Measurements from ENCODE around the gene RBMS1.
"Not testable (repeated sequence)": the region's sequence is repeated elsewhere in the genome, so short reads cannot be mapped to it uniquely, and the experiment has no call there.

RBMS1 gene

DNA sequence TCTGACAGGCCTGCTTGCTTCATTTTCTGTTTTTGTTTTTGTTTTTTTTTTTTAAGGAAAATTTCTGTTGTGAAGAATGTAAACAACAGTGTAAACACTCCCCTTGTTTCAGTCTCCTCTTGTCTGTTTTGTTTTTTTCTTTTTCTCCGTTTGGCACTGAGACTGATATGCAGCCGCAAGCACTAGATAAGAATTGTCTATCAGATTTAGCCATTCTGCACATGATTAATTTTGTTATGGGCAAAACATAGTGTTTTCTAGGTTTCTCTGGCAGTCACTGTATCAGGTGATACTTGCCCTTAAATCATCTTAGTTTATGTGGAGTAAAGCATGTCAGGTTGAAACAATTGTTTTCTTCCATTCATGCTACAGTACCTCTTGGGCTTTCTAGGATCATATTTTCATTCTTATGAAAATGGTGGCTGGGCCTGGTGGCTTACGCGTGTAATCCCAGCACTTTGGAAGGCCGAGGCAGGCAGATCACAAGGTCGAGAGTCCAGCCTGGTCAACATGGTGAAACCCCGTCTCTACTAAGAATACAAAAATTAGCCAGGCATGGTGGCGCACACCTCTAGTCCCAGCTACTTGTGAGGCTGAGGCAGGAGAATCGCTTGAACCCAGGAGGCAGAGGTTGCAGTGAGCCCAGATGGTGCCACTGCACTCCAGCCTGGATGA is 12.9 kb upstream of the RBMS1 start:
- in situ Hi-C loops (cut with MboI; ENCODE audit: low pct_unique_long_range_greater_than_20kb, low sequenced_read_pairs) = no loop called here
- DNase-seq = no peak

DNA sequence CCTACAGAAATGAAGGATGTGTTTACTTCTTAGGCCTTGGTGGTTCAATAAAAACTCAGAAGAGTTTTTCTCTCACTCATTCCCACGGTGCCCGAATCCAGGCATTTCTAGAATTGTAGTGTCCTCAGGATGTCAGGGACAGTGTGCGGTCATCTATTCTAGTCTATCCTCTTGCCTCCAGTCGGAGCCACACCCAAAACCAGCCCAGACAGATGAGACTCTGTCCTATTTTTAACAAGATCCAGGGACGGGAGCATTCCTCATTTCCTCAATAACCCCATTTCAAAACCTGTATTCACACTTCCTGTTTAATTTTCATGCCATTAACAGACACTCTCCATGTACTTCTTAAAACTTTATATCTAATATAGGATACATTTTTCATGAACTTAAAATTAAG is 11.6 kb upstream of the RBMS1 start:
- DNase-seq = no peak
- in situ Hi-C loops (cut with MboI; ENCODE audit: low pct_unique_long_range_greater_than_20kb, low sequenced_read_pairs) = no loop called here

DNA sequence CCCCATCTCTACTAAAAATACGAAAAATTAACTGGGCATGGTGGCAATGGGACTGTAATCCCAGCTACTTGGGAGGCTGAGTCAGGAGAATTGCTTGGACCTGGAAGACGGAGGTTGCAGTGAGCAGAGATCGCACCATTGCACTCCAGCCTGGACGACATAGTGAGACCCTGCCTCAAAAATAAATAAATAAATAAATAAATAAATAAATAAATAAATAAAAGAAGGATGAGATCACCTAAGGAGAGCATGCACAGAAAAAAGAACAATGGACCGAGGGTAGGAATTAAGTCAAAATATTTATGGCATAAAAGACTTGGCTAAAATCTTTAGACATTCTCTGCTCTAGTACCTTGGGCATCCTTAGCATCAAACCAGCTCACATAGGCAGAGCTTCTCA is 8.9 kb upstream of the RBMS1 start:
- in situ Hi-C loops (cut with MboI; ENCODE audit: low pct_unique_long_range_greater_than_20kb, low sequenced_read_pairs) = no loop called here

DNA sequence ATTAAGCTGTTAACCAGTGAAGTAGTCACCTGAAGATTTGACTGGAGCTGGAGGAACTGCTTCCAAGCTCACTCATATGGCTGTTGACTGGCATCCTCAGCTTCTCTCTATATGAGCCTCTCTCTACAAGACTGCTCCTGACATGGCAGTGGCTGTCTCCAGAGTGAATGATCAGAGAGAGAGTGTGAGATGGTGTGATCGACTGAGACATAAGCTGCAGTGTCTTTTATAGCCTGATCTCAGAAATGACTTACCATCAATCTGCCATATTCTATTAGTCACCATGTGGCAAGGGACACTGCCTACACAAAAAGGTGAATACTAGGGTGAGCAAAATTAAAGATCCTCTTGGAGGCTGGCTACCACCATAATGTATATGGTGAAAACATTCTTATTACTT is 7.8 kb upstream of the RBMS1 start:
- in situ Hi-C loops (cut with MboI; ENCODE audit: low pct_unique_long_range_greater_than_20kb, low sequenced_read_pairs) = no loop called here
- DNase-seq = no peak

More for the DNA sequence above, 8.9 kb upstream of the RBMS1 start:
- no peak for DNase-seq

DNA sequence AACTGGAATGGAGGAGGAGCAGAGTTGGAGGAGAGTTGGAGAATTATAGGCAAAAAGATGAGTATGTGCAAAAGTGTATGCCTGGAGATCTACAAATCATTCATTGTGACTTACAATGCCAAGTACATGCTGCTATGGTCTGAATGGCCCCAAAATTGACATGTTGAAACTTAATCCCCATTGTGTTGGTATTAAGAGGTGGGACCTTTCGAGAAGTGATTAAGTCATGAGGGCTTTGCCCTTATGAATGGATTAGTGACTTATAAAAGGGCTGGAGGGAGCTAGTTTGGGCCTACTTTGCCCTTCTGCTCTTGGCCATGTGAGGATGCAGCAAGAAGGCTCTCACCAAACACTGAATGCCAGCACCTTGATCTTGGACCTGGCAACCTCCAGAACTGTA is 6.3 kb upstream of the RBMS1 start:
- no peak for DNase-seq
- in situ Hi-C loops (cut with MboI; ENCODE audit: low pct_unique_long_range_greater_than_20kb, low sequenced_read_pairs) = no loop called here

DNA sequence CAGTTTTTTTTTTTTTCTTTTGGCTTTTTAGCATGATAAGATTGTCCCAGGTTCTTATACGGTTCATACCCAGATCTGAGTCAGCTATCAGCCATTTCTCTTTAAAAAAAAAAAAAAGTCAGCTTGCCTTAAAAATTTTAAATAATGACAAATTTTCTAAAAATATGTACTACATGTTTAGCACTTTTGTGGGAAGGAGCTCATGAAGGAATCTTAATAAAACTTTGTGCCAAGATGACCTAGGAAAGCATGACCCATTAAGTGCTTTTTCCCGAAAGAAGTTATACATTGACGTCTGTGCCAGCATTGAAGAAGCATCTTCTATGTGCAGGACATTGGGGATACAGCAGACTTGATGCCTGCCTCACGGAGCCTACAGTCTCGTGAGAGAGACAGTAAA is 4.5 kb upstream of the RBMS1 start:
- in situ Hi-C loops (cut with MboI; ENCODE audit: low pct_unique_long_range_greater_than_20kb, low sequenced_read_pairs) = no loop called here
- DNase-seq = no peak

DNA sequence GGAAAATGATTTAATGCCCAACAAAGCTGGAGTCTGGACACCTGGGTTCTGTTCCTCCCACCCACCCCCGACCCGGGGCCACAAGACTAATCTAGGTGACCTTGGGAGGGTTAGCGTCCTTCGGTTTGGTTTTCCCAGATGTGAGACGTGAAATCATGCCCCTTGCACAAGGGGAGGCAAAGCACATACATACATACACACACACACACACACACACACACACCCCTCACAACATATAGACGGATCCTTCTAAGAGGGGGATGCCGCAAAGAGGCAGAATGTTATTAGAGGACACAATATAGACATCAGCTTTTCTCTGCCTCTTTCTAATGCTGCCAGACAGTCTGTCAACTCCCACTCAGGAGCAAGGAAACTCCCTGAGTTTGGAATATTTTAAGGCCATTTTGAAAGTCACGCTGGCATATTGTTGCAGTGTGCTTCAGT is 616 bp upstream of the RBMS1 start:
- in situ Hi-C loops (cut with MboI; ENCODE audit: low pct_unique_long_range_greater_than_20kb, low sequenced_read_pairs) = no loop called here

DNA sequence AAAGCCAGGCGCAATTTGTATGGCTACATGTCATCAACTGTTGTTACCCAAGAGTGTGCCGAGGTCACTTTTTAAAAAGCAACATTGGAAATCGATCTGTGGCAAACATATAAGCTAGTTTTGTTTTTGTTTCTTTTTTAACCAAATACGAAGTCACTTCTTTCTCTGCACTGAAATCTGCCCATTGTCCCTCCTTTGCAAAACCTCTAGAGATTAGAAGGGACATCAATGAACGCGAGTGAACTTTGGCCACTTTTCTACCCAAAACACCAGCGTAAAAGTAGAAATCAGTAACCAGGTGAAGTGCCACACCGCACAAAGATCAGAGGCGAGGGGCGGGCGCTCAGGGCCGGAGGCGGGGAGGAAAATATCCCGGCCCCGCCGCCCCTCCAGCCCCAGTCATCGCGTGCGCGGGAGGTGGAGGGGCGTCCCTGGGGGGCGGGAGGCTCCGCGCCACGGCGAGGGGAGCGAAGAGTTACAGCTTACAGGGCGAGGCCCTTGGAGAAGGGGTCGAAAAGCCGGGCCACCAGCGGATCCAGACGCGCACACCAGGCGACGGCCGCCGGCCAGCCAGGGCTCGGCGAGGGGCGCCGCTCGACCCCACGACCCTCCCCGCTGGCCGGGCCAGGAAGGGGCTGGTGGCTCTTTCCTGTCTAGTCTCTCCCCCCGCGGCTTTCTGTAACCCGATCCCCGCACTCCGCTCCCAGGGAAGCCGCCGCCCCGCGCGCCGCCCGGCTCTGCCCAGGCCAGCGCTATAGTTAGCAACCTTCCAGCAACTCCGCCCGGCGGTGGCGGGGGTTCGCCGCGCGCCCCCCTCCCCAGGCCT is 993 bp downstream of the RBMS1 start:
- peak; percentile 27 for DNase-seq
- in situ Hi-C loops (cut with MboI; ENCODE audit: low pct_unique_long_range_greater_than_20kb, low sequenced_read_pairs) = no loop called here

More for the DNA sequence above, 616 bp upstream of the RBMS1 start:
- no peak for DNase-seq

DNA sequence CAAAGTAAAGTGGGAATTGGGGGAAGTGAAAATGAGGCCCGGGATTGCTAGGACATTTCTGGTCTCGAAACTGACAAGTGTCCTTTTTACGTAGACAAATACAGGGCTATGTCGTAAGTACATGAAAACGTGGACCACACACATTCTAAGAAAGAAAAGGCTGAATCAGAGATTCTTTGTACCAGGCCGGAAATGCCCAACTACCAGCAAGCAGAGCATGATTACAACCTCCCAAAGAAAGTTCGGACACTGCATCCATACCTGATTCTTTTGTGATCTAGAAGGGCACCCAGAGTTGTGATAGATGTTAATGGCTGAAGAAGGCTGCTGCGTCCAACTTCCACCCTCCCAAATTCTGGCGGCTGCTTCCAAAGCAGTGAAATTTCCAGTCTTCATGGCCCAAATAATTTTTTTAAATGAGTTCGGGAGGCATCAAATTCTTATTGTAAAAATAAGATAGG is 1.7 kb downstream of the RBMS1 start:
- no peak for DNase-seq
- in situ Hi-C loops (cut with MboI; ENCODE audit: low pct_unique_long_range_greater_than_20kb, low sequenced_read_pairs) = no loop called here

DNA sequence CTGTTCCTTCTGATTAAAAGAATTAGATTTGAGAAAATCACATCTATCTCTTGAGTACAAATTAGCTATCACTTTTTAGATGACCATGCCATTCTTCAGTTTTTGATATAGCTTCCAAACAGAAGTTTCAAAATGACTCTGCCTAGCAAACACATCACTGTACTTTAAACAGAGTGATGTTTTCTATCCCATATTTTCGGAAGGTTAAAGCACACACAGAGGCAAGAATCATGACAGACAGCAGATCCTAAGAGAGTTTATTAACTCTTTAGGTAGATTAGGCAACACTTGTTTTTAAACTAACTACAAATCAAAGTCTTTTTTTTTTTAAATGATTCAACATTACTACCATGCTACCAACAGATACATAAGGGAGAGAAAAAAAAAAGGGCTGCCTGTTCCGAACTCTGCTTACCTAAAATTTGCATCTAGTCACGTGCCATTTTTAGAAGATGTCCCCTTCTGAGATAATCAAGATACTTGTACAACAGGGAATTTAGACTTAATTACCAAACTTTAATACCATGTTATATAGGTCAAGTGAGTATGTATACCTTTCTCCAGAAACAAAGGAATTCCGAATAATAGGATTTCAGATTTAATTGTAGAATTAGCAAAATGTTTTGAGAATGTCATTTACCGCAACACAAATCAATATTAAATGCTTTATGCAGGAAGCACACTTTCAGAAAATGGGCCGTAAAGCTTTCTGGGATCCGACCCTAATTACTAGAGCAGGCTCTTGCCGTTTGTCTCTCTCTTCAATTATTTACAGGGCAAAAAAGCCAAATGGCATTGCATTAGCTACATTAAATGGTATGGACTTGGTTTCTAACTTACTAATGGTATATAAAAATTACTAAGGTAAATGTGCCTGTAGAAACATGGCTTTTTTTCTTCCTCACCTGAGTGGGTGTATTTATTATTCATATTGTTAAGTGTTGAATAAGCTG is 2.6 kb downstream of the RBMS1 start:
- no peak for DNase-seq
- in situ Hi-C loops (cut with MboI; ENCODE audit: low pct_unique_long_range_greater_than_20kb, low sequenced_read_pairs) = no loop called here

DNA sequence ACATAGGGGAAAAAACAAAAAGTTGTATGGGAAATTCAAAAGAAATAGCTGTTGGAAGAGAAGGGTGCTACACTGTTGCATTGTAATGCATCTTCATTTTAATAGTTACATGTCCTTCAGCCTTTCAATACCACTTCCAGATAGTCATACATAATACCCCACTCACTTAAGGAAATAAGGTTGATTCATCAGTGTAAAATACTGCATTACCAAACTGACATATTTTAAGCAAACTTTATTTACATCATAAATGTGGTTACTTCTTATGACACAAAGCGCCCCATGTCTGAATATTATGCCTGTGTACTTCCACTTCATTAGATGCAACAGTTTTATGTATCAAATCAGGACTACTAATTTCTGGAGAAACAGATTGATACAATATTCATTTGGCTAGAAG is 4.5 kb downstream of the RBMS1 start:
- in situ Hi-C loops (cut with MboI; ENCODE audit: low pct_unique_long_range_greater_than_20kb, low sequenced_read_pairs) = no loop called here
- DNase-seq = no peak

DNA sequence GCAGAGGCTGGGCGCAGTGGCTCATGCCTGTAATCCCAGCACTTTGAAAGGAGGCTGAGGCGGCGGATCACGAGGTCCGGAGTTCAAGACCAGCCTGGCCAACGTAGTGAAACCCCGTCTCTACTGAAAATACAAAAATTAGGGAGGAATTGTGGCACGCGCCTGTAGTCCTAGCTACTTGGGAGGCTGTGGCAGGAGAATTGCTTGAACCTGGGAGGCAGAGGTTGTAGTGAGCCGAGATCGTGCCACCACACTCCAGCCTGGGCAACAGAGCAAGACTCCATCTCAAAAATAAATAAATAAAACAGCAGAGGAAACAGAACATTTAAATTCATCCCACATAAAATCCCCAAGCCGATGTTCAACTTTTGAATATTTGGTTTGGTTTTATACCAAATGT is 5.3 kb downstream of the RBMS1 start:
- in situ Hi-C loops (cut with MboI; ENCODE audit: low pct_unique_long_range_greater_than_20kb, low sequenced_read_pairs); DNase-seq: not testable (repeated sequence)

DNA sequence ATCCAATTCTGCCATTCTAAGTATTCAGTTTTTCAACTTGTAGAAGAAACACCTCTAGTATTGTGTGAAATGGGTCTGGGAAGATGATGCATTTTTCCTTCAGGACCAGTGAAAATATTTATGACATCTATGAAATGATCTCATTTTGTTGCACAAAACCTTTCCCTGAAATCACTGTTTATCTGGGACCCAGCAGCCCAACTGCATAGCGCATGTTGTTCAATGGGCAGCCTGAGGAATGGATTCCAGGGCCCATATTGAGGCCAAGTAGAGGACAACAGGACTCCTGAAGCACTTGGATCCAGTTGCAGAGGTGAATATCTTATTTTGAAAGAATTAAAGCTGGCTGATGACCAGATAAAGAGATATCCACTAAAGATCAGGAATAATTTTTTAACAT is 7.3 kb downstream of the RBMS1 start:
- in situ Hi-C loops (cut with MboI; ENCODE audit: low pct_unique_long_range_greater_than_20kb, low sequenced_read_pairs) = no loop called here
- no peak for DNase-seq

DNA sequence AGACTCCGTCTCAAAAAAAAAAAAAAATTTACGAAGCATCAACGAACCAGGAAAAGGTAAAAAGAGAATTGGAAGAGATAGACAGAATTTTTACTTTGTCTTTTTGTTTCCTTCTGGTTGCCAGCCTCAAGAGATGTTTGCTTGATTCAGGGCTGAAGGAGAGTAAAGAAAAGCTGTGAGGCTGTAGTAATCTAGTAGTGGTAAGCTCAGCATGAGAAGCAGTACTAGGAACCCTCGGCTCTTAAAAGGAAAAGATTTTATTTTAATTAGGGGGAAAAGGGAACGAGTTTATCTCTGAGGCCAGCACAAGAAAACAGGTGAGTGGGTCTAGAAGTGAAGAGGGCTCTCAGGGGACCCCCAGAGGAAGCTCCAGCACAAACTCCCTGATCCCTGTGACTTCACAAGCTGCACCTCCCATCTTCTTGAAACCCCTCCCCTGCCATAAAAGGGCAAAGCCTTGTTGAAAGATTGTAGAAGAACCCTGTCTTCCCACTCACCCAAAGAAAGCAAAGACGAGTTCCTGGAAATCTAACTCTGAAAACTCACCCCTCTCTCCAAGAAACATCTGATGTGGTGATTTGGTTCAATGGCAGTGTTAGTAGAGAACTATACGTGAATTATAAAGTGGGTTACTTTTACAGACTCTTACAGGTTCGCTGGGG is 8.6 kb downstream of the RBMS1 start:
- in situ Hi-C loops (cut with MboI; ENCODE audit: low pct_unique_long_range_greater_than_20kb, low sequenced_read_pairs) = no loop called here
- DNase-seq = no peak

DNA sequence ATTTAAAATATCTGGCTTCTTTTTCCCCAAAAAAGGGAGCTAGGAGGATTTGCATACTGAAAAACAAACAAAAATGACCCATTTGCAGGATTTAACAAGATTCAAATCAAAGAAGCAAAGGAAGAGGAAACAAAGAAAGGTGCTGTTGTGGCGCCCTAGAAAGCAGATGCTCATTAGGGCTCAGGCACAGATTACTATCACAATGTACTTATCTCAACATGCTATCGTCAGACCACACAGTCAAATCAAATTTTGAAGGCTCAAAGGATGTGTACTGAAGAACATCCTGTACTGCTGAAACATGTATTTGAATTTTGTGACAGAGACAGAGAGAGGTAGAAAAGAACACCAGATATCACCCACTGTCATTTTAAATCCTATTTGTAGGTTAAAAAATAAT is 10.9 kb downstream of the RBMS1 start:
- in situ Hi-C loops (cut with MboI; ENCODE audit: low pct_unique_long_range_greater_than_20kb, low sequenced_read_pairs) = no loop called here
- no peak for DNase-seq

DNA sequence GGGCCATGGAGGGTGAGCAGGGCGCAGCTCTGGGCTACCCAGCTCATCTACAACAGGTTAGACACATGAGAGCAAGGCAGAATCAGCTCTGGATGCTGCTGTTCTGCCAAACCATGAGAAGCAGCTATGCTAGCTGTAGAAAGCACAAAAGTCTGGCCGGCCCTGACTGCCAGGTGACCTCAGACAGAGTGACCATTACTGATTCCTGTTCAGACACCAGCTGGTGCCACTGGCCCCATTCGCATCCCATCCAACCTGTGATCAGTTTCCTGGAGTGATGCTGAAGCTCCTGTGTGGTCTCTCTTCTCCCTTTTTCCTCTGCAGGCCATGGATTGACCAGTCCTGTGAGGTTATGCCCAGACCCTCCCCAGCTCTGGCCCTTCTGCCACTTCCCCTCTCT is 14.3 kb downstream of the RBMS1 start:
- in situ Hi-C loops (cut with MboI; ENCODE audit: low pct_unique_long_range_greater_than_20kb, low sequenced_read_pairs) = no loop called here
- DNase-seq = no peak

DNA sequence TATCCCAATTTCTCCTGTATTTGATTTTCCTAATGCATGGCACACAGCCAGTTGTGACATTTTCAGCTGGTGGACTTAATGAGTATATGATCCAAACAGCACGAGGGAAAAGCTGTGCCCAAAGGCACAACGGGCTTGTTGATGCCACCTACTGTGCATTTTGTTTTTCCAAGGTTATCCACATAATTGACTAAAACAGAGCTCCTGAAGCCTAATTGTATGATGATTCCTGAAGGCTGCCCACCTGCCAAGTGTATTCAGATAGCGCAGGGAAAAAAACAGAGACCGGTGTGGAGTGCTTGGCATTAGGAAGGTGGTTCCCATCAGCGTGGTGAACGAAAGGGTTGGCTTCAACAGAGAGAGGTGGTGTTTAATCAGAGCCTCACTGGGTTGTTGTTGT is 14.9 kb downstream of the RBMS1 start:
- no peak for DNase-seq
- in situ Hi-C loops (cut with MboI; ENCODE audit: low pct_unique_long_range_greater_than_20kb, low sequenced_read_pairs) = no loop called here

DNA sequence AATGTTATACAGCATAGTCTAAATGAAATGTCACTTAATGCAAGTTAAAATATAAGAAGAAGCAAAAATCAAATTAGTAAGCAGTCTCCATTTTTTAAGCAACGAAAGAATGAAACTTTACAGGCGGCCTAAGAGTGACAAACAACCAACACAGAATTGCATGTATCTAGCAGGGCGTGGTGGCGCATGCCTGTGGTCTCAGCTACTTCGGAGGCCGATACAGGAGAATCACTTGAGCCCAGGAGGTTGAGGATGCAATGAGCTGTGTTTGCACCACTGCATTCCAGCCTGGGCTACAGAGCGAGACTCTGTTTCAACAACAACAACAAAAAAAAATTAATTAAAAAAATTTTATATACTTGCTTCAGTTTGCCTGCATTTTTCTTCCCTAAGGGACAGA is 16.6 kb downstream of the RBMS1 start:
- in situ Hi-C loops (cut with MboI; ENCODE audit: low pct_unique_long_range_greater_than_20kb, low sequenced_read_pairs) = no loop called here
- DNase-seq = no peak

All from KBM-7 (cell line).